GM19452 (cell line): ENCODE data around the gene CCDC137.

Source experiments
- ATAC-seq: cut with Tn5 transposase; IDR thresholded peaks from one replicate; pipeline ENCODE4 v1.9.1; 2021; ENCODE audit not compliant: unreplicated experiment

Gene CCDC137

DNA sequence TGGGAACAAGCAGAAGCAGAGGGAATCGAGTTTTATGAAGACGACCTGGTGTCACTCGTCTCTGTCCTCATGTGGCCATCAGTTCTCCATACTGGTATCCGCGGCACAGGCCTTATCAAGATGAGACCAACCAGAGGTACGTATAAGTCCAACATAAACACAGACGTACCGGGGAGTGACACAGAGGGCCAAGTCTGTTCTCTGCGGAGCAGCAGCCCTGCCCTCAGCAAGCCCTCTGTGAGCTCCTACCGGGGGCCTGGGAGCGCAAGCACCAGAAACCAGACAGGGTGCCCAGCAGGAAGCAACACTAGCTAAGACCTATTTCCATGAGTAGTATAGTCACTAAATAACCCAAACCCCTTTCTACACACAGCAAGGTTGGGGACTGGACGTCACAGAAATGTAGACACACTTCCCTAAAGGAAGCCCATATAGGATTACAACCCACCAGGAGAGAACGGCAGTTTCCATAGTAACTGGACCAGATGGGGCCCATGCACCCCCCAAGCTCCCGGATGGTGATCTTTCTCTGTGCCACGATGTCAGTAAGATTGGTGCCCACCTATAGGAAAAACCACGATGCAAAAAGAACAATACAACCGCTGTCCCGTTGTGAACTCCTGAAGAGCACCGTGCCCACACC lies 16.1 kb downstream of the CCDC137 start:
- ATAC-seq, result no peak

DNA sequence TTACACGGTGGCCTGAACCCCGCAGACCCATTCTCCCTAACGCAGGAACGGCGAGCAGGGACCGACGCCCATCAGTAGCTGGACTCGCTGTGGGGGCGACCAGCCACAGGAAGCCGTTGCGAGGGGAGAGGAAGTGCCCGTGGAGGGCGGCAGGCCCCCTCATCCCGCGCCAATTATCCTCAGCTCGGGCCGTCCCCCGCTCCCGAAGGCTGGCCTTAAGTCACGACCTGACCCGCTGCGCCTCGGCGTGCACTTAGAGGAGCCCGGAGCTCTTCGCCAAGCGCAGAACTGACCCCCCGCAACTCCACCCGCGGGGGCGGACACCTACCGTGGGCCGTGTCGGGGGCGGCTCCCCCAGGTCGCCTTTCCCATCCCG lies 16.7 kb downstream of the CCDC137 start:
- peak; percentile 31 for ATAC-seq

DNA sequence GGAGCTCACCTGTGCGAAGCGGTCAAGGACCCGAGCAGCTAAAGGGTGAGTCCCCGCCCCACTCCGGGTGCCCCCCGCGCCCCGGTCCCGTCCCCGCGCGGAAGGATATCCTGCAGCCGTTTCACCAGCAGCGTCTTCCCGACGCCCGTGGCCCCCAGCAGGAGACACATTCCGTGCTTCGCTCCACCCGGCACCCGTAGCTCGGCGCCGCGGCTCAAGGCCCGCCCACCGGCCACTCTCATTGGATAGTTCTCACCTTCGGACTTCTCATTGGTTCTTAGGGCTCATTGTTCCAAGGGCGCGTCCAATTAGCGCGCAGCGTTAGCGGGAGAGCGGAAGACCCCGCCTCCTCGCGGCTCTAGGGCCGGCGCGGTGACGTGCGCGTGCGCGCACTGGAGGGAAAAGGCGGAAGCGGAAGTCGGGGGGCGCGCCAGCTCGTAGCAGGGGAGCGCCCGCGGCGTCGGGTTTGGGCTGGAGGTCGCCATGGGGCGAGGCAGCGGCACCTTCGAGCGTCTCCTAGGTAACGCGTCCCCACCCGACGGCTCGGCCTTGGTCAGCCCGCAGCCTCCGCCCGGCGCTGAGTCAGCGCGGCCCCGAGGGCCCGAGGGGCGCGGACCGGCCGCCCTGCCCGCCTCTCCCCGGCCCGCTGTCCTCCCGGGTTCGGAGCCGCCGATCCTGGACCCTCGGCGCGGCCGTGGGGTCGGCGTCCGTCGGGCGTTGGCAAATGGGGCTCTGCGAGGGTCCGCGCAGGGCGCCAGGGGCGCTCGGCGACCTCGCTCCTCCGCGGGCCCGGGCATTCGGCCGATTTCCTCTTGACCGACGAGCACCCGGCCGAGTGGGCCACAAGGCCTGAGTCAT lies 17.3 kb downstream of the CCDC137 start, which contains the start of the genes ARL16 and HGS:
Gene ARL16, minus strand, starts transcription at position 214 of the 858 bp plus-strand sequence. Its CDS starts 44 bp downstream, at position 170.
Gene HGS, plus strand, starts transcription at position 428 of the 858 bp plus-strand sequence. Its CDS starts 56 bp downstream, at position 484.
- peak; percentile 87 for ATAC-seq

GRCh38 chr17:81684442-81684911 lies 17.9 kb downstream of the CCDC137 start:
- ATAC-seq, result no peak

DNA sequence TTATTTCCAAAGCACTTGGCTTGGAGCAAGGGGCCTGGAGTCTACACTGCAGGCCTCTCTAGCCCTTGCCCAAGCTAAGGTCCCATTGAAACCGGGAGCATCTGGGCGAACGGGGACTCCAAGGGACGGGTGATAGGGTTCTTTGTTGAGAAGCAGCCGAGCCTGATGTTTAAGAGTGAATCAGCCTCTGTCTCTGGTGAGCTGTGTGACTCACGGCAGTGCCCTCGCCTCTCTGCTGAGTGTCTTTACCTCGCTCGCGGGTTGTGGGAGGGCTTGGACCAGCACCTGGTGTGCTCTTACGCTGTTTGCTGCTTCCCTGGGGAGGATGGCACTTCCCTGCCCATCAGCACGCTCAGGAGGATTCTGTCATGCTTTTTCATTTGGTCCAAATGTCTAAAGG lies 18.6 kb downstream of the CCDC137 start:
- ATAC-seq, result no peak

DNA sequence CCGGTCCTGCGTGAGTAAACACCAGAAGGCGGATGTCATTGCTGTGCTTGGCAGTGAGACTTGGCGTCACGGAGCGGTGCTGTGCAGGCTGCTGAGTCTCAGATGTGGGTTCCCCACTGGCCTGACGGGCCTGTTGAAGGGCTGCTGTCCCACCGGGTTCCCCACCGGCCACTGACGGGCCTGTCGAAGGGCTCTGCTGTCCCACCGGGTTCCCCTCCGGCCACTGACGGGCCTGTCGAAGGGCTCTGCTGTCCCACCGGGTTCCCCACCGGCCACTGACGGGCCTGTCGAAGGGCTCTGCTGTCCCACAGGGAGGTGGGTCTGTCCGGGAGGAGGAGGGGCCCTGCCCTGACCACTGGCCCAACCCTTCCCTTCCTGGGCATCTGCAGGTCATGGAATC lies 20.1 kb downstream of the CCDC137 start:
- no peak for ATAC-seq

DNA sequence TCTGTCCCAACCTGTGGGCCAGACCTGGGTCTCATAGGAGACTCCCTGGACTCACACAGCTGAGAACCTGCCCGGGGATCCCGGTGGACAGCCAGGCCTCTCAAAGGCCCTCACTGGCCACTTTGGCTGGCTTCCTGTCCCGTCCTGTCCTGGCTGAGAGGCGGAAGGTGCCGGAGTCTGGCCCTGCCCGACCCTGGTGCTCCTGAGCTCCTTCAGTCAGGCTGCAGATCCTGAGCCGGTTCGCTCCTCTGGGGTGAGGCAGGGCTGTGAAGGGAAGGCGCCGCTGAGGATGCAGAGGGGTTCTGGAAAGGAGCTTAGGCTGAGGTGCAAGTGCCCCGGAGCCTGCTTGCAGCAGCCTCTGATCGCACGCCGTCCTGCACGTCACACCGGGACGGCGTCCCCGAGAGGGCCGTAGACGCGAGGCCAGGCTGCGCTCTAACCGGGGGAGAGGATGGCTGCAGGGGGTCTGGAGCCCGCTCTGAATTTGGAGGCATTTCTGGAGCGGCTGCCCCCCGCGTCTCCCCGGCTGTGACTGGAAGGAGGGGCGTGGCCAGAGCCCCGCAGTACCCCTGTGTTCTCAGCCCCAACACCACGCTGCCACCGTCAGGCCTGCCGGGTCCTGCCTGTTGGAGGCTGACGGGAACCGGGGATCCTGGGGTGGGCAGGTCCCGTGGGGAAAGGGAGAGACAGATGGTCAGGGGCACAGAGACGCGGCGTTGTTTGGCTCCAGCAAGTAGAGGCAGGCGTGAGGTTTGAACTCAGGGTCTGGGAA lies 21.4 kb downstream of the CCDC137 start:
- ATAC-seq, result no peak

GRCh38 chr17:81688616-81689015 lies 22.1 kb downstream of the CCDC137 start:
- no peak for ATAC-seq

DNA sequence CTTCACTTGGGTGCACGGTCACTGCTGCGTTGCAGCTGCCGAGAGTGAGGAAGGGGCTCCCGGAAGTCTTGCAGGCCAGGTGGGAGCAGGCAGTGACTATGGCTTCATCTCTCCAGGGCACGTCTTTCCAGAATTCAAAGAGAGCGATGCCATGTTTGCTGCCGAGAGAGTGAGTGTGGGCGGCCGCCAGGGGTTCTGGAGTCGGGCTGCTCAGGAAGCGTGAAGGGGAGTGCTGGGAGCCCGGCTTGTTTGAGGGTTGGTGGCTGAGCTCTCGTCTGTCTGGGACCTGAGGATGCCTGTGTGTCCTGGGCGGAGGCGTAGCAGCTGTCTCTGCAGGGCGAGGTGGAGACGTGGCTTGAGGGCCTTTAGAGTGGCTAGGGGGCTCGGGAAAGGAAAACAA lies 23.5 kb downstream of the CCDC137 start:
- ATAC-seq, result no peak

DNA sequence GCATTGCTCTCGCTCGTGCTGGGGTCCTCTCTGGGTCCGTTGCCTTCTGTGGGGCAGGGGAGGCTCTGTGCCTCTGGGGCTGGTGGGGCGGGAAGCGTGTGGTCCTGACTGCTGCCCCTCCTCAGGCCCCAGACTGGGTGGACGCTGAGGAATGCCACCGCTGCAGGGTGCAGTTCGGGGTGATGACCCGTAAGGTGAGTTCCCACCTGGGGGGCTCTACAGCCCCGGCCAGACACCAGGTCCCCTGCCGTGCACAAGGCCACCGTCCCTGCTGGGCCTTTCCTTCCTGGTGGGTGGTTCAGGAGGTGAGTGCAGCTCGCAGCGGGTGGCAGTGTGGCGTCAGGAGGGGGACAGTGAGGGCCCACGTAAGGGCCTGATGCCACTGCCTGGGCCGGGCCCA lies 24.0 kb downstream of the CCDC137 start:
- no peak for ATAC-seq

GRCh38 chr17:81691196-81691595 lies 24.7 kb downstream of the CCDC137 start:
- no peak for ATAC-seq

- no peak for ATAC-seq
Observed at GRCh38 chr17:81691608-81692007, 25.1 kb downstream of the CCDC137 start.

- ATAC-seq, result no peak
Observed at GRCh38 chr17:81693509-81694210, 27.1 kb downstream of the CCDC137 start.

DNA sequence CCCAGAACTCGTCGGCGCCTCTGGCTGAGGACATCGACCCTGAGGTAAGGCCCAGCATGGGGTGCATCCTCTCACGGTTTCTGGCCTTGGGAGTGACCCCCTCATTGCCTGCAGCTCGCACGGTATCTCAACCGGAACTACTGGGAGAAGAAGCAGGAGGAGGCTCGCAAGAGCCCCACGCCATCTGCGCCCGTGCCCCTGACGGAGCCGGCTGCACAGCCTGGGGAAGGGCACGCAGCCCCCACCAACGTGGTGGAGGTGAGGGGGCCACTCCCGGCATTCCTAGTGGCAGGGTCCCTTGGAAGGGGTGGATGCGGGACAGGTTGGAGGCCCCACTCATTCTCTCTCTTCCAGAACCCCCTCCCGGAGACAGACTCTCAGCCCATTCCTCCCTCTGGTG lies 28.3 kb downstream of the CCDC137 start:
- no peak for ATAC-seq

- no peak for ATAC-seq
Observed at GRCh38 chr17:81695211-81695610, 28.7 kb downstream of the CCDC137 start.

GRCh38 chr17:81695801-81696200 lies 29.3 kb downstream of the CCDC137 start:
- ATAC-seq, result no peak

GRCh38 chr17:81696218-81696941 lies 29.8 kb downstream of the CCDC137 start:
- no peak for ATAC-seq

- ATAC-seq, result no peak
Observed at GRCh38 chr17:81697261-81698044, 30.9 kb downstream of the CCDC137 start.
